ENCODE results near the gene CPEB1.

Gene CPEB1

DNA sequence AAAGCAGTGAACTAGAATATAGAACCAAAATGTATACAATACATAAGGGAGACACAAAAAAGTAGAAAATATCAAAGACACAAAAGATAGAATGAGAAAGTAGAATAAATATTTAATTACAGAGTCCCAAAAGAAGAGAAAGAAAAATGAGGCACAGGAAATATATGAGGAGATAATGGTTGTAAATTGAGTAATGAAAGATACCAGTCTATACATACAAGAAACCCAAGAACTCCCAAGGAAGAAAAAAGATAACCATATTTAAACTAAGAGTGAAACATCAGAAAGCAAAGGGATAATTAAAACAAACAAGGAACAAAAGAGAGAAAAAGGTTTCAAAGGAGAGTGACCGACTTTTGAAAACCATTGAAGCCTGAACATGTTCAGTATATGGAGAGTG is 47.3 kb downstream of the CPEB1 start:
- in situ Hi-C loops (cut with HindIII; ENCODE audit: low sequenced_read_pairs), result no loop called here
- no peak for TF ChIP-seq CTCF (IDR thresholded peaks at IDR 0.05; ENCODE audit: low read depth, low read length, missing control alignments)
- DNase-seq (ENCODE audit: low read depth), result no peak
- no peak overlapping the region for H3K4me3 ChIP-seq (ENCODE audit: low read depth, low read length)

GRCh38 chr15:82597815-82598214 is 49.3 kb downstream of the CPEB1 start:
- TF ChIP-seq CTCF (IDR thresholded peaks at IDR 0.05; ENCODE audit: low read depth, low read length, missing control alignments), result no peak
- no peak overlapping the region for H3K4me3 ChIP-seq (ENCODE audit: low read depth, low read length)
- DNase-seq (ENCODE audit: low read depth), result no peak
- in situ Hi-C loops (cut with HindIII; ENCODE audit: low sequenced_read_pairs), result no loop called here

- H3K4me3 ChIP-seq (ENCODE audit: low read depth, low read length), result no peak overlapping the region
- DNase-seq (ENCODE audit: low read depth), result no peak
- TF ChIP-seq CTCF (IDR thresholded peaks at IDR 0.05; ENCODE audit: low read depth, low read length, missing control alignments), result no peak
- in situ Hi-C loops (cut with HindIII; ENCODE audit: low sequenced_read_pairs), result no loop called here
These were observed 51.4 kb downstream of the CPEB1 start for GRCh38 chr15:82595766-82596165.

DNA sequence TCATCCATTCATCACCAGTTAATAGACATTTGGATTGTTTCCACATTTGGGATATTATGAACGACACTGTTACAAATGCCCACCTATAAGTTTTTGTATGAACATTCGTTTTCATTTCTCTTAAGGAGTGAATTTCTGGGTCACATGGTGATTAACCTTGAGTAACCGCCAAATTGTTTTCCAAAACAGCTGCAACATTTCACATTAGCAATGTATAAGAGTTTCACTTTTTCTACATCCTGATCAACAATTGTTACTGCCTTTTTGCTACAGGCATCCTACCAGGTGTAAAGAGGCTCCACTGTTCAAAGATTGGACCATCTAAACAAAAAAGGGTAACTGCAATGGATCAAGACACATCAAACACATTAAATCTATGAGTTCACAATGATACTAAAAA is 52.0 kb downstream of the CPEB1 start:
- no peak for DNase-seq (ENCODE audit: low read depth)
- no peak overlapping the region for H3K4me3 ChIP-seq (ENCODE audit: low read depth, low read length)
- no peak for TF ChIP-seq CTCF (IDR thresholded peaks at IDR 0.05; ENCODE audit: low read depth, low read length, missing control alignments)
- in situ Hi-C loops (cut with HindIII; ENCODE audit: low sequenced_read_pairs), result no loop called here

GRCh38 chr15:82587805-82588204 is 59.4 kb downstream of the CPEB1 start:
- in situ Hi-C loops (cut with HindIII; ENCODE audit: low sequenced_read_pairs), result no loop called here
- H3K4me3 ChIP-seq (ENCODE audit: low read depth, low read length), result no peak overlapping the region
- no peak for DNase-seq (ENCODE audit: low read depth)
- TF ChIP-seq CTCF (IDR thresholded peaks at IDR 0.05; ENCODE audit: low read depth, low read length, missing control alignments), result no peak

- DNase-seq (ENCODE audit: low read depth), result no peak
- H3K4me3 ChIP-seq (ENCODE audit: low read depth, low read length), result no peak overlapping the region
- in situ Hi-C loops (cut with HindIII; ENCODE audit: low sequenced_read_pairs), result no loop called here
- no peak for TF ChIP-seq CTCF (IDR thresholded peaks at IDR 0.05; ENCODE audit: low read depth, low read length, missing control alignments)
These were observed 62.1 kb downstream of the CPEB1 start for GRCh38 chr15:82585072-82585471.

DNA sequence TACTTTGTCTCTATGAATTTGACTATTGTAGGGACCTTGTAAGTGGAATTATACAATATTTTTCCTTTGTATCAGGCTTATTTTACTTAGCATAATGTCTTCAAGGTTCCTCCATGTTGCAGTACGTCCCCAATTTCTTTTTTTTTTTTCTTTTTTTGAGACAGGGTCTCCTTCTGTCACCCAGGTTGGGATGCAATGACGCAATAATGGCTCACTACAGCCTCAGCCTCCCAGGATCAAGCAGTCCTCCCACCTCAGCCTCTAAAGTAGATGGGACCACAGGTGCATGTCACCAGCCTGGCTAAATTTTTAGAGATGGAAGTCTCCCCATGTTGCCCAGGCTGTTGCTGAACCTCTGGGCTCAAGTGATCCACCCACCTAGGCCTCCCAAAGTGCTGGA is 66.5 kb downstream of the CPEB1 start:
- DNase-seq (ENCODE audit: low read depth), result no peak
- TF ChIP-seq CTCF (IDR thresholded peaks at IDR 0.05; ENCODE audit: low read depth, low read length, missing control alignments), result no peak
- in situ Hi-C loops (cut with HindIII; ENCODE audit: low sequenced_read_pairs), result no loop called here

More for the DNA sequence above, 66.5 kb downstream of the CPEB1 start:
- H3K4me3 ChIP-seq (ENCODE audit: low read depth, low read length), result no peak overlapping the region

All from astrocyte of the cerebellum (primary cell).